Retina (tissue), 1 donor: ENCODE data around the gene POM121C.
"Not testable (repeated sequence)": the region's sequence is repeated elsewhere in the genome, so short reads cannot be mapped to it uniquely, and the experiment has no call there.

Source experiments
- DNase-seq: peaks from one replicate; pipeline ENCODE4 v3.0.0-alpha.2; 2016

Gene POM121C

GRCh38 chr7:75374519-75375317 lies 111.4 kb downstream of the POM121C start:
- DNase-seq: not testable (repeated sequence)

- DNase-seq: not testable (repeated sequence)
Observed at GRCh38 chr7:75374144-75374518, 112.0 kb downstream of the POM121C start.

DNA sequence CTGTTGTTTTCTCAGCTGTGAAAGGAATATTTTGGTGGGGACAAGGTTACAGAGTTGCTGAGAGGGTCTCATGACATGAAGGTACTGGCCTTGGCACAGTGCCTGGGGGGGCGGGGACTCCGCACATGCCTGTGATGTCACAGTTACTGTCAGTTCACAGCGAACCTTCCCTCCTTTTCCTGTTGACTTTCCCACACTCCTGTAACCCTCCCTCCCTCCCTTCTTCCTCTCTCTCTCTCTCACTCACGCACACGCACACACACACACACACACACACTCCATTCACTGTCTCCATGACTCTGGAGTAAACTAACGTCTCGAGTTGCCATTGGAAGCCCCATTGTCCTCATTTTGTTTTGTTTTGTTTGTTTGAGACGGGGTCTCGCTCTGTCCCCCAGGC lies 118.8 kb downstream of the POM121C start:
- not testable (repeated sequence) for DNase-seq
